ENCODE data around the gene ARHGEF10L.

Gene ARHGEF10L

GRCh38 chr1:17648457-17649145 lies 109.1 kb downstream of the ARHGEF10L start:
- no peak for DNase-seq (ENCODE audit: insufficient read length, low spot score)
- FAIRE-seq: no peak

GRCh38 chr1:17649371-17650106 lies 110.0 kb downstream of the ARHGEF10L start:
- FAIRE-seq (no peak), DNase-seq (ENCODE audit: insufficient read length, low spot score) (no peak)

GRCh38 chr1:17653276-17653675 lies 113.8 kb downstream of the ARHGEF10L start:
- FAIRE-seq (no peak), DNase-seq (ENCODE audit: insufficient read length, low spot score) (no peak)

GRCh38 chr1:17653728-17654351 lies 114.3 kb downstream of the ARHGEF10L start:
- no peak for FAIRE-seq
- DNase-seq (ENCODE audit: insufficient read length, low spot score): peak; percentile 44

GRCh38 chr1:17654519-17654918 lies 115.0 kb downstream of the ARHGEF10L start:
- DNase-seq (ENCODE audit: insufficient read length, low spot score) (no peak), FAIRE-seq (no peak)

GRCh38 chr1:17655169-17655568 lies 115.7 kb downstream of the ARHGEF10L start:
- FAIRE-seq: no peak

GRCh38 chr1:17655922-17656321 lies 116.4 kb downstream of the ARHGEF10L start:
- DNase-seq (ENCODE audit: insufficient read length, low spot score): no peak
- FAIRE-seq: no peak

More at GRCh38 chr1:17655169-17655568, 115.7 kb downstream of the ARHGEF10L start:
- DNase-seq (ENCODE audit: insufficient read length, low spot score): no peak

GRCh38 chr1:17657436-17657835 lies 117.9 kb downstream of the ARHGEF10L start:
- FAIRE-seq: no peak
- no peak for DNase-seq (ENCODE audit: insufficient read length, low spot score)

GRCh38 chr1:17658837-17659236 lies 119.3 kb downstream of the ARHGEF10L start:
- FAIRE-seq: no peak
- no peak for DNase-seq (ENCODE audit: insufficient read length, low spot score)

GRCh38 chr1:17661546-17662157 lies 122.2 kb downstream of the ARHGEF10L start:
- FAIRE-seq: peak; percentile 91
- peak; percentile 83 for DNase-seq (ENCODE audit: insufficient read length, low spot score)

GRCh38 chr1:17662296-17662695 lies 122.8 kb downstream of the ARHGEF10L start:
- DNase-seq (ENCODE audit: insufficient read length, low spot score) (no peak), FAIRE-seq (no peak)

GRCh38 chr1:17662786-17663185 lies 123.3 kb downstream of the ARHGEF10L start:
- no peak for DNase-seq (ENCODE audit: insufficient read length, low spot score)
- FAIRE-seq: no peak

GRCh38 chr1:17663646-17664045 lies 124.1 kb downstream of the ARHGEF10L start:
- DNase-seq (ENCODE audit: insufficient read length, low spot score): no peak

GRCh38 chr1:17664322-17664721 lies 124.8 kb downstream of the ARHGEF10L start:
- no peak for DNase-seq (ENCODE audit: insufficient read length, low spot score)
- no peak for FAIRE-seq

More at GRCh38 chr1:17663646-17664045, 124.1 kb downstream of the ARHGEF10L start:
- no peak for FAIRE-seq

- no peak for FAIRE-seq
Observed at GRCh38 chr1:17665054-17665453, 125.6 kb downstream of the ARHGEF10L start.

GRCh38 chr1:17665950-17666720 lies 126.6 kb downstream of the ARHGEF10L start:
- DNase-seq (ENCODE audit: insufficient read length, low spot score): no peak

More at GRCh38 chr1:17665054-17665453, 125.6 kb downstream of the ARHGEF10L start:
- DNase-seq (ENCODE audit: insufficient read length, low spot score): no peak

GRCh38 chr1:17667641-17668040 lies 128.1 kb downstream of the ARHGEF10L start:
- DNase-seq (ENCODE audit: insufficient read length, low spot score): no peak
- no peak for FAIRE-seq

More at GRCh38 chr1:17665950-17666720, 126.6 kb downstream of the ARHGEF10L start:
- FAIRE-seq: no peak

- FAIRE-seq (no peak), DNase-seq (ENCODE audit: insufficient read length, low spot score) (no peak)
Observed at GRCh38 chr1:17668195-17668594, 128.7 kb downstream of the ARHGEF10L start.

- no peak for FAIRE-seq
- DNase-seq (ENCODE audit: insufficient read length, low spot score): no peak
Observed at GRCh38 chr1:17668624-17669175, 129.2 kb downstream of the ARHGEF10L start.

GRCh38 chr1:17669305-17669704 lies 129.8 kb downstream of the ARHGEF10L start:
- DNase-seq (ENCODE audit: insufficient read length, low spot score): no peak
- FAIRE-seq: no peak

All from GM19239 (cell line).